Esophagus muscularis mucosa (tissue), 3 donors: ENCODE data around the gene ASPHD2.

Source experiments
- CTCF ChIP-seq, 3 experiments: fragments of 200-600 bp in 2 of 3; fragments of 450-650 bp in 1 of 3; sonication (generic) in 2 of 3; IDR thresholded peaks; one replicate each; pipeline ENCODE4 v1.5.1; 2017 to 2019; ENCODE audit warnings: antibody characterized with exemption in 3 of 3, mild to moderate bottlenecking in 2 of 3, moderate library complexity in 1 of 3
- POLR2A ChIP-seq: fragments of 450-650 bp; IDR thresholded peaks from one replicate; pipeline ENCODE4 v1.6.1; 2017; ENCODE audit warnings: antibody characterized with exemption, moderate library complexity, mild to moderate bottlenecking, low read depth

- TF ChIP-seq CTCF (IDR thresholded peaks at IDR 0.05) (no peak), POLR2A (no peak)
Observed at GRCh38 chr22:26481112-26481693, 52.1 kb downstream of the ASPHD2 start.
